Left ventricle myocardium inferior (tissue), 1 donor: Measurements from ENCODE around the gene SLC35F4. TPM values are rescaled to one million over a fixed set of nuclear protein-coding genes. Genes with fewer than 3 reads are reported as not detected.
"Not testable (repeated sequence)": the region's sequence is repeated elsewhere in the genome, so short reads cannot be mapped to it uniquely, and the experiment has no call there.

ENCODE experiments used
- DNase-seq: peaks from one replicate; pipeline ENCODE4 v3.0.0-alpha.2; 2020
- H3K27ac ChIP-seq: fragments of 200-600 bp; replicated peaks from 2 replicates; pipeline ENCODE4 v1.8.0; 2021
- H3K27me3 ChIP-seq: fragments of 200-600 bp; 2 replicates; pipeline ENCODE4 v1.8.0; 2021; ENCODE audit warnings: low read depth
- H3K36me3 ChIP-seq: fragments of 200-600 bp; 2 replicates; pipeline ENCODE4 v1.8.0; 2021
- H3K4me1 ChIP-seq: fragments of 200-600 bp; 2 replicates; pipeline ENCODE4 v1.8.0; 2021
- H3K4me3 ChIP-seq: fragments of 200-600 bp; 2 replicates; pipeline ENCODE4 v1.8.0; 2021; ENCODE audit warnings: mild to moderate bottlenecking, moderate library complexity
- H3K9me3 ChIP-seq: fragments of 200-600 bp; replicated peaks from 2 replicates; pipeline ENCODE4 v1.8.0; 2021
- intact Hi-C: fragments of 100-400 bp; cut with micrococcal nuclease; formaldehyde crosslinking; loops from one replicate; pipeline ENCODE4 v1.11.0; 2022
- total RNA-seq: library from RNA; stranded (reverse); fragmentation: NEBNext Ultra II Directional; extraction: Animal tissue kit (Norgen Biotek cat#: 25700); gene quantifications from one replicate; pipeline ENCODE4 v1.2.1, GENCODE V29; 2021
- TF ChIP-seq, protein P1 (sequence below): fragments of 200-600 bp; IDR thresholded peaks from 2 replicates; pipeline ENCODE4 v1.8.0; 2021; ENCODE audit warnings: antibody characterized with exemption, mild to moderate bottlenecking, borderline replicate concordance
- donor health status: DM: no; HTN: yes; CAD: no; lungs with severe emphysema.

SLC35F4 gene
- total RNA-seq, 1 donor from 2014 or later = not detected

DNA sequence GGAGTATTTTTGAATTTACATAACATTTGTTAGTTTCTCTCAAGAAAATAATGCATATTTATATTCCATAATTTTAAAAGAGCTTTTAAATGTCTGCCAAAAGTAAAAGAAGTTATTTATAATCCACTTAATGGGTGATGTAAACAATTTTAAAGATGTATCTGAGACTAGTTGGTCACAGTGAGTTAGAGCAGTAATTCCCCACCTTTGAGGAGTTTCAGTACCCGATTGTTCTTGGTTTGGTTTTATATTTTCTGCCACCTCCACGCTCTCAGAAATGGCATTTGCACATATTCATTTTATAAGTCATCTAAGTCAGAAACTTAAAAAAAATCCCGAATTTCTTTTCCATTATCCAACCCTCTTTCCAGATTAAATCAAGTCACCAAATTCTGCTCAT is 153.2 kb downstream of the SLC35F4 start:
- Histone ChIP-seq H3K27ac (no peak overlapping the region), H3K27me3 (no peaks in the 10 kb centered on the region), H3K9me3 (peaks cover 26% of the 10 kb centered on the region), H3K36me3 (no peaks in the 10 kb centered on the region), H3K4me1 (no peaks in the 10 kb centered on the region), H3K4me3 (no peak overlapping the region)
- no peak for DNase-seq
- TF ChIP-seq, protein P1, sequence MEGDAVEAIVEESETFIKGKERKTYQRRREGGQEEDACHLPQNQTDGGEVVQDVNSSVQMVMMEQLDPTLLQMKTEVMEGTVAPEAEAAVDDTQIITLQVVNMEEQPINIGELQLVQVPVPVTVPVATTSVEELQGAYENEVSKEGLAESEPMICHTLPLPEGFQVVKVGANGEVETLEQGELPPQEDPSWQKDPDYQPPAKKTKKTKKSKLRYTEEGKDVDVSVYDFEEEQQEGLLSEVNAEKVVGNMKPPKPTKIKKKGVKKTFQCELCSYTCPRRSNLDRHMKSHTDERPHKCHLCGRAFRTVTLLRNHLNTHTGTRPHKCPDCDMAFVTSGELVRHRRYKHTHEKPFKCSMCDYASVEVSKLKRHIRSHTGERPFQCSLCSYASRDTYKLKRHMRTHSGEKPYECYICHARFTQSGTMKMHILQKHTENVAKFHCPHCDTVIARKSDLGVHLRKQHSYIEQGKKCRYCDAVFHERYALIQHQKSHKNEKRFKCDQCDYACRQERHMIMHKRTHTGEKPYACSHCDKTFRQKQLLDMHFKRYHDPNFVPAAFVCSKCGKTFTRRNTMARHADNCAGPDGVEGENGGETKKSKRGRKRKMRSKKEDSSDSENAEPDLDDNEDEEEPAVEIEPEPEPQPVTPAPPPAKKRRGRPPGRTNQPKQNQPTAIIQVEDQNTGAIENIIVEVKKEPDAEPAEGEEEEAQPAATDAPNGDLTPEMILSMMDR = no peak
- intact Hi-C loops = no loop called here

DNA sequence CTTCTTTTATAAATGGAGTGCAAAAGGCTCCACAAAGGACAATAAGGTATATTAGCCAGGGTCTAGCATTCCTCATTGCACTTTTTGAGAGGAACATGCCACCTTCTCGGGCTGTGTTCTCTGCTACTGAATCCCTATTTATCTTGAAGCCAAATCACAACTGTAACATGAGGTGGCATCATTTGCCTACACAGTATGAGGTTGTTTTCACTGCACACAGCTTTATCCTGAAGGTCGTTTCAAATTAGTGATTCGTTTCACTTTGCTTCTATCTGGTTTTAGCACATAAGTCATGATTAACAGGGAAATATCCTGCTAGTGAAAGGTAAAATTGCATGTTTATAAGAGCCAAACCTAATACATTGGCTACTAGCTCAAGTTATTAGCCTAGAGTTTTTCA is 153.8 kb downstream of the SLC35F4 start:
- DNase-seq = no peak
- no peaks in the 10 kb centered on the region for H3K4me1 ChIP-seq
- H3K9me3 ChIP-seq = peaks cover 26% of the 10 kb centered on the region
- no peaks in the 10 kb centered on the region for H3K27me3 ChIP-seq
- no peak overlapping the region for H3K4me3 ChIP-seq
- H3K36me3 ChIP-seq = no peaks in the 10 kb centered on the region
- intact Hi-C loops = no loop called here
- TF ChIP-seq, protein P1 = no peak
- no peak overlapping the region for H3K27ac ChIP-seq

DNA sequence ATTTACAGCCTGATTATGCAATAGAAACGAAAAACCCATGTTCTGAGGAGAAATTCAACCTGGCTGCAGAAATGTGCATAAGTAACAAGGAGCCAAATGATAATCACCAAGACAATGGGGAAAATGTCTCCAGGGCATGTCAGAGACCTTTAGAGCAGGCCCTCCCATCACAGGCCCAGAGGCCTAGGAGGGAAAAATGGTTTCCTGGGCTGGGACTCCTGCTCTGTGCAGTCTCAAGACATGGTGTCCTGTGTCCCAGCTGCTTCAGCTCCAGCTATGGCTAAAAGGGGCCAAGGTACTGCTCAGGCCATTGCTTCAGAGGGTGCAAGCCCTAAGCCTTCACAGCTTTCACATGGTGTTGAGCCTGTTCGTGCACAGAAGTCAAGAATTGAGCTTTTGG is 156.0 kb downstream of the SLC35F4 start:
- Histone ChIP-seq H3K9me3 (peaks cover 26% of the 10 kb centered on the region), H3K27ac (no peak overlapping the region), H3K4me3 (no peak overlapping the region), H3K27me3 (no peaks in the 10 kb centered on the region), H3K4me1 (no peaks in the 10 kb centered on the region), H3K36me3 (no peaks in the 10 kb centered on the region)
- TF ChIP-seq, protein P1 = no peak
- intact Hi-C loops = no loop called here
- no peak for DNase-seq

DNA sequence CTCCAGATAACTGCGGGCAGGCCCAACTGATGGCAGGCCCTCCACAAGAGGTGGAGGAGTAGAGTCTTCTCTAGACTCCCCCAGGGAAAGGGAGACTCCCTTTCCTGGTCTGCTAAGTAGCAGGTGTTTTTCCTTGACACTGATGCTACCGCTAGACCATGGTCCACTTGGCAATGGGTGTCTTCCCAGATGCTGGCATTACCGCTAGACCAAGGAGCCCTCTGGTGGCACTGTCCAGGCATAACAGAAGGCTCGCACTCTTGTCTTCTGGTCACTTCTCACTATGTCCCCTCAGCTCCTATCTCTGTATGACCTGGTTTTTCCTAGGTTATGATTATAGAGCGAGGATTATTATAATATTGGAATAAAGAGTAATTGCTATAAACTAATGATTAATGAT is 156.8 kb downstream of the SLC35F4 start:
- H3K4me1 ChIP-seq, DNase-seq, H3K4me3 ChIP-seq, H3K27ac ChIP-seq, intact Hi-C loops, H3K36me3 ChIP-seq, H3K27me3 ChIP-seq: not testable (repeated sequence)
- H3K9me3 ChIP-seq = peaks cover 26% of the 10 kb centered on the region

DNA sequence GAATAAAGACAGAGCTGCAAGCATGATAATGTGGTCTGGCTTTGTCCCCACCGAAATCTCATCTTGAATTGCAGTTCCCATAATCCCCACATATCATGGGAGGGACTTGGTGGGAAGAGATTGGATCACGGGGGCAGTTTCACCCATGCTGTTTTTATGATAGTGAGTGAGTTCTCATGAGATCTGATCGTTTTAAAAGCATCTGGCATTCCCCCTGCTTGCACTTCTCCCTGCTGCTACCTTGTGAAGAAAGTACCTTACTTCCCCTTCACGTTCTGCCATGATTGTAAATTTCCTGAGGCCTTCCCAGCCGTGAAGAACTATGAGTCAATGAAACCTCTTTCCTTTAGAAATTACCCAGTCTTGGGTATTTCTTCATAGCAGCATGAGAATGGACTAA is 158.7 kb downstream of the SLC35F4 start:
- H3K36me3 ChIP-seq = no peaks in the 10 kb centered on the region
- H3K4me1 ChIP-seq = no peaks in the 10 kb centered on the region
- no peak for DNase-seq
- H3K27me3 ChIP-seq = no peaks in the 10 kb centered on the region
- H3K27ac ChIP-seq = no peak overlapping the region
- intact Hi-C loops = no loop called here
- TF ChIP-seq, protein P1 = no peak
- no peak overlapping the region for H3K4me3 ChIP-seq
- peaks cover 26% of the 10 kb centered on the region for H3K9me3 ChIP-seq

DNA sequence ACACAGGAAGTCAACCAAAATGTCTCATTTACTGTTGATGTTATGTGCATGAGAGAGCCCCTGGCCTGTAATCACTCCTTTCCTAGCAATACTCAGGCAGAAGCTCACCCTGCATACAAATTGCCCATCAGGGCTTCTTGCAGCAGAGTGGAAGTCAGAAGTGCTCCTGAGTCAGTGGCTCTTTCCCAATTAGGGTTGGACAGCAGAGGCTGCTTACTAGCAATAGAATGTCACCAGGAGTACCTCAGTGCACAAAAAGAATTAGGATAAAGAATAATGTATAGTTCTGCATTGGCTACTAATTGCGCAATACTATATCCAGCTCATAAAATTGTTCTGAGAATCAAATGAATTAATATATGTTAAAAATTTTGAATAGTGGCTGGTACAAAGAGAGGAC is 161.1 kb downstream of the SLC35F4 start:
- Histone ChIP-seq H3K27me3 (no peaks in the 10 kb centered on the region), H3K4me3 (no peak overlapping the region), H3K4me1 (no peaks in the 10 kb centered on the region), H3K9me3 (peaks cover 12% of the 10 kb centered on the region), H3K27ac (no peak overlapping the region), H3K36me3 (no peaks in the 10 kb centered on the region)
- TF ChIP-seq, protein P1 = no peak
- intact Hi-C loops = no loop called here
- DNase-seq = no peak
